ENCODE results near the gene PRICKLE2.

Gene PRICKLE2

DNA sequence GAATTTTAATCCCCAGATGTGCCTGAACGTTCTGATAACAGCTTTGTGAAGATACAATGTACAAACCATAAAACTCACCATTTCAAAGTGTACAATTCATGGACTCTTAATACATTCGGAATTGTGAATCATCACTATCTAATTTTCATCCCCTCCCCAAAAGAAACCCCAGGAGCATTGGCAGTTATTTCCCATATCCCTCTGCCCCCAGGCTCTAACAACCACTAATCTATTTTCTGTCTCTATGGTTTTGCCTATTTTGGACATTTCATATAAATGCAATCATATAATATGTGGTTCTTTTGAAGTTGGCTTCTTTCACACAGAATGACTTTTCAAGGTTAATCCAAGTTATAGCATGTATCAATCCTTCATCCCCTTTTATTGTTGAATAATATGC, 25.3 kb downstream of the PRICKLE2 start:
- in situ Hi-C loops (cut with HindIII; ENCODE audit: low pct_ligation_motif_present, low sequenced_read_pairs), result no loop called here
- no peaks in the 10 kb centered on the region for H3K27me3 ChIP-seq (replicated peaks)
- no peak overlapping the region for H3K4me3 ChIP-seq (ENCODE audit: low read depth, low read length)
- peaks cover 7% of the 10 kb centered on the region for H3K36me3 ChIP-seq (replicated peaks)
- no peak for DNase-seq
- TF ChIP-seq, protein P1, sequence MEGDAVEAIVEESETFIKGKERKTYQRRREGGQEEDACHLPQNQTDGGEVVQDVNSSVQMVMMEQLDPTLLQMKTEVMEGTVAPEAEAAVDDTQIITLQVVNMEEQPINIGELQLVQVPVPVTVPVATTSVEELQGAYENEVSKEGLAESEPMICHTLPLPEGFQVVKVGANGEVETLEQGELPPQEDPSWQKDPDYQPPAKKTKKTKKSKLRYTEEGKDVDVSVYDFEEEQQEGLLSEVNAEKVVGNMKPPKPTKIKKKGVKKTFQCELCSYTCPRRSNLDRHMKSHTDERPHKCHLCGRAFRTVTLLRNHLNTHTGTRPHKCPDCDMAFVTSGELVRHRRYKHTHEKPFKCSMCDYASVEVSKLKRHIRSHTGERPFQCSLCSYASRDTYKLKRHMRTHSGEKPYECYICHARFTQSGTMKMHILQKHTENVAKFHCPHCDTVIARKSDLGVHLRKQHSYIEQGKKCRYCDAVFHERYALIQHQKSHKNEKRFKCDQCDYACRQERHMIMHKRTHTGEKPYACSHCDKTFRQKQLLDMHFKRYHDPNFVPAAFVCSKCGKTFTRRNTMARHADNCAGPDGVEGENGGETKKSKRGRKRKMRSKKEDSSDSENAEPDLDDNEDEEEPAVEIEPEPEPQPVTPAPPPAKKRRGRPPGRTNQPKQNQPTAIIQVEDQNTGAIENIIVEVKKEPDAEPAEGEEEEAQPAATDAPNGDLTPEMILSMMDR (IDR thresholded peaks at IDR 0.05; ENCODE audit: low read depth, low read length, missing control alignments), result no peak
- H3K27ac ChIP-seq, result no peak overlapping the region

DNA sequence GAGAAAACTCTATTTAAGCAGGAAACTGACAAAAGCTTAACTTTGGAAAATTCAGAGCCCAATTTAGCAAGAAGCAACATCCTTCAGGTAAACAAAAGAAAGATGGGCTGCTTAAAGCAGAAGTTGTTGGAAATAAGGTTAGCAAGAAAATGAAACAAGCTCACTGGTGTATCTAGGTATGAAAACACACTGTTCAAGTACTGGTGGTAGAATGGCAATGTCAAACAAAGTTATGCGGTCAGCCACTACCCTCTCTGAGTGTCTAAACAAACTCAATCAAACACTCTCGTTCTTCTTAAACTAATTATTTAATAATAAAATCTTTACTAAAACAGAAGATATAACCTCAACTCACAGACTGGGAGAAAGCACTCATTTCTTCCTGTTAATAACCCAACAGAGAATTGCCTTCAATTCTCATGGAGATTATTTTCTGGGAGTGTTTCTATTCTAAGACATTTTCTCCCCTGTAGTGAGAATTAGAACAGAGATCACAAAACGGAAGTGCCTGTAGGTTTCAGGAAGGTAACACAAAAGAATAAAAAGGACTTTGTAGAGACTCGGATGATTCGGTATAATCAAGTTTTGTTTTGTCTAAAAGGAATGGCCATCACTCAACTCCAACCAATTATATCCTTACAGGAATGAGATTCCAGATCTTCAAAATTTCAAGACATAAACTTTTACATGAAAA, 28.9 kb downstream of the PRICKLE2 start:
- Histone ChIP-seq H3K4me3 (ENCODE audit: low read depth, low read length) (no peak overlapping the region), H3K36me3 (replicated peaks) (peaks cover 7% of the 10 kb centered on the region), H3K27ac (no peak overlapping the region), H3K27me3 (replicated peaks) (no peaks in the 10 kb centered on the region)
- DNase-seq, result no peak
- in situ Hi-C loops (cut with HindIII; ENCODE audit: low pct_ligation_motif_present, low sequenced_read_pairs), result no loop called here
- TF ChIP-seq, protein P1 (IDR thresholded peaks at IDR 0.05; ENCODE audit: low read depth, low read length, missing control alignments), result no peak

DNA sequence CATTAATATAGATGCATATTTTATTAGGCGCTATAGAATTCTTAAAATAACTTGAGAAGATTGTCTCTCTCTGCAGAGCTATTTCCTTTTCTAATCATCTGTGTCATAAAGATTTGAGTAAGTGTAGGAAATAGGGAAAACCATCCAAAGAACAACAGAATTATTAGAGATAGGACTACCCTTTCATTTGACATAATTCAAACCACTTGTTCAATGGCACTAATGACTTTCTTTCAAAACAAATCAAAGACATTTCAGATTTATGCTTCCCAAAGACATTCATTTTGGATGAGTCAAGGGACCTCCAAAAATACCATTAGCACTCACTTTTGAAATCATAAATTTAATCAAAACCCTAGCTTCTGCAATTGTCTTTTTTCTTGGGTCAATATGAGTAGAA, 29.5 kb downstream of the PRICKLE2 start:
- TF ChIP-seq, protein P1 (IDR thresholded peaks at IDR 0.05; ENCODE audit: low read depth, low read length, missing control alignments), result no peak
- no peak overlapping the region for H3K27ac ChIP-seq
- H3K27me3 ChIP-seq (replicated peaks), result no peaks in the 10 kb centered on the region
- peaks cover 7% of the 10 kb centered on the region for H3K36me3 ChIP-seq (replicated peaks)
- in situ Hi-C loops (cut with HindIII; ENCODE audit: low pct_ligation_motif_present, low sequenced_read_pairs), result no loop called here
- no peak overlapping the region for H3K4me3 ChIP-seq (ENCODE audit: low read depth, low read length)
- DNase-seq, result no peak

DNA sequence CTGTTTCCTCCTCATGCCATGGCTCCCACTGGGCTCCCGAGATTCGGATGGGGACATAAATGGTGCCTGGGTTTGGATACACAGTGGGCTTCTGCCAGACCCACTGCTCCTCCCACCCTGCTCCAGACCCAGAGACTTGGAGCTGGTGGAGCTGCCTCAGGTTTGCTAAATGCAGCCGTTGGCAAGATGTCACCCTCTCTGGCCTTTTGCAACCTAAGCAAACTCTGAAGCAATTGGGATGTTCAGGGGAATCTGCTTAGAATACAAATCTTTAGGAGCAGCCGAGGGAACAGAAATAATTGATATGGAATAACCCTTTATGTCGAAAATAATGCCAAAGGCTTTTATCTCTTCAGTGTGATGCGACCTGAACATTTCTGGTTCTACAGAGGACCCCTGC, 33.4 kb downstream of the PRICKLE2 start:
- no peak overlapping the region for H3K4me3 ChIP-seq (ENCODE audit: low read depth, low read length)
- TF ChIP-seq, protein P1 (IDR thresholded peaks at IDR 0.05; ENCODE audit: low read depth, low read length, missing control alignments), result no peak
- no peak for DNase-seq
- H3K36me3 ChIP-seq (replicated peaks), result no peaks in the 10 kb centered on the region
- in situ Hi-C loops (cut with HindIII; ENCODE audit: low pct_ligation_motif_present, low sequenced_read_pairs), result no loop called here
- peak overlapping the region; percentile 58 for H3K27ac ChIP-seq
- H3K27me3 ChIP-seq (replicated peaks), result no peaks in the 10 kb centered on the region

DNA sequence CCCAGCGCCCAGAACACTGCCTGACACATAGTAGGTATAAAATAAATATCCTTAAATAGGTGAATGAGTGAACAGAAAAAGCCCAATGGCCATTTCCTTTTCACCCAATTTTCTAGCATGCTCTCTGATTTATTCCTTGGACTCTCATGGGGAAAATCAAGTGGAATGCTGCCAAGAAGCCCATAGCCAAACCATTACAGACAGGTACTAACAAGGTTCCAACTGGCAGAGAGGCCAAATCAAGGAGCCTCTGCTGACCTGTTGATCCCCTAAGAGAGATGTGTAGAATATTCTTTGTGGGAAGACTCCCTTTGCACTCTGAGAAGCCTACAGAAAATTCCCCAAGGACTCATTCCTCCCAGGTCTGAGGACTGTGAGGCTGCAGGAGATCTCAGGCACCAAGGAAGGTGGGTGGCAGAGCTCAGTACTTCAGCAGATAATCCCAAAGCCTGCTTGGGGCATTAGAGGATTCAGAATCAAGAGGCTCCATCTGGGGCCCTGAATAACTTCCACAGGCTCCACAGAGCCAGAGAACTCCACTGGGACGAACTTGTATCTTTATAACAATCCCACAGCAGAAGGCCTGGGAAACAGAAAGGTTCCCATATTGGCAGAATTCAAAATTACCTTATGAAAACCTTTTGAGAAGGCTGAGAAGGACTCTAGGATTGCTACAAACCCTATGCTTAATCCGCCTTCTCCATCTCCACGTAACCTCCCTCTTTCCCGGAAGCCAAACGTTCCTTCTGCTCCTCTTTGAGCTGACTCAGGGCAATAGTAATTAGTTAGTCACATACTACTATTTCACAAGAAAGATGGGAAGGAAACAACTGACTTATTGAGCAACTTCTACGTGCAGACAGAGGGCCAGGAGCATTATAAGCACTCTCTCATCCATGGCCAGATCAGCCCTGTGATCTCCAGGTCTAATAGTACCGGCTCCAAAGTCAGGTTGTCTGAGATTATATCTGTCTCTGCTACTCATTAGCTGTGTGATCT, 34.5 kb downstream of the PRICKLE2 start:
- in situ Hi-C loops (cut with HindIII; ENCODE audit: low pct_ligation_motif_present, low sequenced_read_pairs), result no loop called here

More for the DNA sequence above, 34.5 kb downstream of the PRICKLE2 start:
- Histone ChIP-seq H3K27me3 (replicated peaks) (no peaks in the 10 kb centered on the region), H3K27ac (peak overlapping the region; percentile 99), H3K36me3 (replicated peaks) (no peaks in the 10 kb centered on the region), H3K4me3 (ENCODE audit: low read depth, low read length) (no peak overlapping the region)
- DNase-seq, result peak; percentile 90
- TF ChIP-seq, protein P1 (IDR thresholded peaks at IDR 0.05; ENCODE audit: low read depth, low read length, missing control alignments), result no peak
